Activated naive CD8-positive, alpha-beta T cell treated with anti-CD3 and anti-CD28 coated beads, Interleukin-2, amount 50 U/mL, for 24 hours (primary cell): ENCODE data around the gene PARP16.
"Not testable (repeated sequence)": the region's sequence is repeated elsewhere in the genome, so short reads cannot be mapped to it uniquely, and the experiment has no call there.

Experiments
- ATAC-seq: fragments of 150-1000 bp; cut with Tn5 transposase; one replicate; pipeline ENCODE4 v1.10.0; 2021
- DNase-seq: peaks from one replicate; pipeline ENCODE4 v3.0.0; 2021
- H3K27ac Mint-ChIP-seq: one replicate; pipeline ENCODE4 v1.8.0; 2021; ENCODE audit warnings: mild to moderate bottlenecking, mixed read lengths
- H3K27me3 Mint-ChIP-seq: one replicate; pipeline ENCODE4 v1.8.0; 2021; ENCODE audit warnings: mixed read lengths
- H3K36me3 Mint-ChIP-seq: one replicate; pipeline ENCODE4 v1.8.0; 2021; ENCODE audit warnings: low read depth, mixed read lengths
- H3K4me1 Mint-ChIP-seq: one replicate; pipeline ENCODE4 v1.8.0; 2021; ENCODE audit warnings: mixed read lengths
- H3K4me3 Mint-ChIP-seq: one replicate; pipeline ENCODE4 v1.8.0; 2021; ENCODE audit warnings: mild to moderate bottlenecking, moderate library complexity, mixed read lengths
- H3K9me3 Mint-ChIP-seq: one replicate; pipeline ENCODE4 v1.8.0; 2021; ENCODE audit warnings: mixed read lengths

The PARP16 gene

DNA sequence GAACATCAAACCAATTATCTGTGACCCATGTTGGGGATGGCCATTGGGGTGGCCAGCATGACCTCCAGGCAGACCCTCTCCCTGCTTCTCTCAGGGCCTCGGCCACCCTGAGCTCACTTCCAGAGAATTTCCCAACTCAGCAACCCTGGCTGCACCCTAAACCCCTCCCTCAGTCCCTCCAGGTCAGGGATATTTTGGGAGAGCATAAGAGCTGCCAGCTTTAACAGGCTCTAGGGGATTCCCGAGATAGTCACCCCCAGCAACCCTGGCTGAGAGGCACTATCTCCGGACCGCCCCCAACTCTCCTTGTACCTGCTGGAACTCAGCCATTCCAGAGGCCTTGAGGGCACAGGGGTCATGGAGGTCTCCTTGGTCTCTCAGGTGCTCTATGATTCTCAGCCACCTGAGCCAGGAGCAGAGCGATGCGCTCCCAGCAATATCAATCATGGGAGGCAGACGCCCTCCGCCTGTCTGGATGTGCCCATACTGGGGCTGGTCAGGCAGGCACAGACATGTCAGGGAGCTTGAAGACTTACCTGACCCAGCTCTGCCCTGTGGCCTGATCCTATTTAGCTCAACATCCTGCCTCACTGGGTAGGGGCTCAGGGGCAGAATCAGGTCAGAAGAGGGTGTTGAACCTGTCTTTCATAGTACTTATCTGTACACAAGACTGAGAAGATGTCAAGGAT is 40.5 kb downstream of the PARP16 start:
- Mint-ChIP-seq H3K4me3 (no peak overlapping the region), H3K27me3 (no peaks in the 10 kb centered on the region), H3K9me3 (no peaks in the 10 kb centered on the region), H3K4me1 (peaks cover 20% of the 10 kb centered on the region), H3K36me3 (peaks cover 3% of the 10 kb centered on the region), H3K27ac (no peak overlapping the region)
- ATAC-seq (no peak), DNase-seq (no peak)

DNA sequence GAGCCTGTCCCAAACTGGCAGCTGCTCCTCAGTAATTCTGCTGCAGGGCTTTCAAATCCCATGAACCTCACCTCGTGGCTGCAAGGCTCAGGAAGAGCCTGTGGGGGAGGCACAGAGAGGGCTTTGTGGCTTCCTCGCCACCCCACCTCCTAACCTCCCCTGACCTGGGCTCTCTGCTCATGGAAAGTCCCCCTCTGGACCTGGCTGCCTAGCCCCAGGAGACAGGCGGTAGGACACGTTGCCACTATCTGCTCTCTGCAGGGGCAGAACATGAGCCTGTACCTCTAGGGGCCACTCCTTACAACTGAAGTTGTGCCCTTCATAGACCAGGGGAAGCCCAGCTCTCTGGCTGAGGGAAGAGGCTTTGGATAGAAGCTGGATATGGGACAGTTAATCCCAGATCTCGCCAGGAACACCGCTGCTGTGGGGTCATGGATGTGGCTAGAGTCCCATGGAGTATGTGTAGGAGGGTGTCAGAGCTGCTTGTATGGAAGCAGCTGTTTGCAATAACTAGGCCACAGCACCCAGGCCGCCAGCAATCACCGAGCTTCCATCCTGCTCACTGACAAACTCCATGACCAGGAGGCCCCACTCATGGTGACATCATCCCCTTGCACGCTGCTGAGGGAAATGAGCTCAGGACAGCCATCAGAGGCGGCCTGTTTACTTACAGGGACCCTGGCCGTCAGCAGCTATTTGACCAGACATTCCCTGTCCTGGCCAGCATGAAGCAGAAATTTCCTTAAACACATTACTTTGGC is 41.4 kb downstream of the PARP16 start:
- DNase-seq (no peak), ATAC-seq (no peak)
- Mint-ChIP-seq H3K27me3 (no peaks in the 10 kb centered on the region), H3K4me3 (no peak overlapping the region), H3K4me1 (peaks cover 14% of the 10 kb centered on the region), H3K27ac (no peak overlapping the region), H3K36me3 (peaks cover 3% of the 10 kb centered on the region), H3K9me3 (no peaks in the 10 kb centered on the region)

DNA sequence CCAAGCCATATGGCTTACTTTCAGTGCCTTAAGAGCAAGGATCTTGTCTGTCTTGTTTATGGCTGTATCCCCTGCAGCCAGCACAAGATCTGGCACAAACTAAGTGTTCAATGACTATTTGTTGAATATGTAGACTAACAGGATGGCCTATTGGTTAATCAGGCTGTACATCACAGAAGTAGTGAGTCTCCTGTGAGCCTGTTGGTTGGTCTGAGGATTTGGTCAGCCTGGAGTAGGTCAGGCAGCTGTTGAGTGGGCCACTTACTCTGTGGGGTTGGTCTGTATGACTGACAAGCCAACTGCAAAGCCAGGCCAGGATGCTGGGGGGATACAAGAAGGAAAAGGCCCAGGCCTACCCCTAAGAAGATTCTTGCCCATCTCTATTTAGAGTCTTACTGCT is 42.0 kb downstream of the PARP16 start:
- ATAC-seq (no peak), DNase-seq (no peak)
- H3K9me3 Mint-ChIP-seq: no peaks in the 10 kb centered on the region
- no peak overlapping the region for H3K4me3 Mint-ChIP-seq
- H3K4me1 Mint-ChIP-seq: peaks cover 8% of the 10 kb centered on the region
- H3K27me3 Mint-ChIP-seq: no peaks in the 10 kb centered on the region
- H3K27ac Mint-ChIP-seq: no peak overlapping the region
- H3K36me3 Mint-ChIP-seq: peaks cover 3% of the 10 kb centered on the region

DNA sequence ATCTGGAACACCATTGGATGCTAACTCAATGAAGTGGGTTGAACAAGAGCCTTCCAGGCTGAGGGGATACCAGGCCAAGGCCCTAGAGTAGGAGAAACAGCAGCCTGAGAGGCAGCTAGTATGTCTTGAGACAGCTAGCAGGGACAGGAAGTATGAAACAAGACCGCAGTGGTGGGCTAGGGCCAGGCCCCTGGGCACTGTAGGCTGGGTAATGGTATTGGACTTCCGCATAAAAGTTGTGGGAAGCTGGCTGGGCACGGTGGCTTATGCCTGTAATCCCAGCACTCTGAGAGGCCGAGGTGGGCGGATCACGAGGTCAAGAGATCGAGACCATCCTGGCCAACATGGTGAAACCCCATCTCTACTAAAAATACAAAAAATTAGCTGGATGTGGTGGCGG is 50.2 kb downstream of the PARP16 start:
- H3K9me3 Mint-ChIP-seq, H3K27ac Mint-ChIP-seq: not testable (repeated sequence)

DNA sequence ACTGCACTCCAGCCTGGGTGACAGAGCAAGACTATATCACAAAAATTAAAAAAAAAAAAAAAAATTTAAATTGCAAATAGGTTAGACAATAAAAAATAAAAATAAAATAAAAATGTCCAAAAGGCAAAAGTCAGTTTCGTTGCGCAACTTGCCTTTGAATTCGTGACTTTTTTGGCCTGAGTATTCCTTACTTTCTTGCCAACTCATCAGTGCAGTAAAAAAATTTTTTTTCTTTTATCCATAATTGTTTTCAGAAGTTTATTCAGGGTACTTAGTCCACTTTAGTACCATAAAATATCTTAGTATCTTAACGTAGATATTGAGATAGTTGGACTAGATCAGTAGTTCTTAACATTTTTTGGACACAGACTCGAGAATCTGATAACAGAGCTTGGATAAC is 53.0 kb downstream of the PARP16 start:
- Mint-ChIP-seq H3K27ac (no peak overlapping the region), H3K36me3 (no peaks in the 10 kb centered on the region), H3K4me3 (no peak overlapping the region), H3K9me3 (no peaks in the 10 kb centered on the region), H3K27me3 (no peaks in the 10 kb centered on the region), H3K4me1 (peaks cover 5% of the 10 kb centered on the region)
- no peak for ATAC-seq
- no peak for DNase-seq

More for the DNA sequence above, 50.2 kb downstream of the PARP16 start:
- not testable (repeated sequence) for H3K4me3 Mint-ChIP-seq, DNase-seq, H3K36me3 Mint-ChIP-seq, H3K27me3 Mint-ChIP-seq, ATAC-seq, H3K4me1 Mint-ChIP-seq

DNA sequence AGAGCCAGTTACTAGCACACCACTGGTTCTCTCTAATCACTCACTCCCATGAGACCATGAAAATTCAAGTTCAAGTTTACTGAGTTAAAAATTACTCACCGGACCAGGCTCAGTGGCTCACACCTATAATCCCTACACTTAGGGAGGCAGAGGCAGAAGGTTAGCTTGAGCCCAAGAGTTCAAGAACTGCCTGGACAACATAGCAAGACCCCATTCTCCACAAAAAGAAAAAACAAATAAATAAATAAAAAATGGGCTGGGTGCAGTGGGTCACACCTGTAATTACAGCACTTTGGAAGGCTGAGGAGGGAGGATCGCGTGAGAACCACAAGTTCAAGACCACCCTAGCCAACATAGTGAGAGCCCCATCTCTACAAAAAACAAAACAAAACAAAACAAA is 54.2 kb downstream of the PARP16 start:
- no peak for ATAC-seq
- Mint-ChIP-seq H3K27ac (no peak overlapping the region), H3K27me3 (no peaks in the 10 kb centered on the region), H3K4me1 (peaks cover 5% of the 10 kb centered on the region), H3K4me3 (no peak overlapping the region), H3K9me3 (no peaks in the 10 kb centered on the region), H3K36me3 (no peaks in the 10 kb centered on the region)
- no peak for DNase-seq

DNA sequence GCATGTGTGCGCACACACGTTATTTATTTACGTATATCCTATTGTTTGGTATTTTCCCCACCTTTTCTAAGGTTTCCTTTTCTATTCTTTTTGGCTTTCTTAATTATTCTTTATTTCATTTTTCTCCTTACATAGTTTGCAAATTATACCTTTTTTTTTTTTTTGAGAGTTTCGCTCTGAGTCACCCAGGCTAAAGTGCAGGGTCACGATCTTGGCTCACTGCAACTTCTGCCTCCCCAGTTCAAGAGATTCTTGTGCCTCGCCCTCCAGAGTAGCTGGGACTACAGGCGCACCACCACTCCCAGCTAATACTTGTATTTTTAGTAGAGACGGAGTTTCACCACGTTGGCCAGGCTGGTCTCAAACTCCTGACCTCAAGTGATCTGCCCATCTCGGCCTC is 55.4 kb downstream of the PARP16 start:
- no peak for DNase-seq
- Mint-ChIP-seq H3K36me3 (no peaks in the 10 kb centered on the region), H3K27ac (no peak overlapping the region), H3K27me3 (no peaks in the 10 kb centered on the region), H3K4me3 (no peak overlapping the region), H3K9me3 (no peaks in the 10 kb centered on the region), H3K4me1 (no peaks in the 10 kb centered on the region)
- no peak for ATAC-seq

DNA sequence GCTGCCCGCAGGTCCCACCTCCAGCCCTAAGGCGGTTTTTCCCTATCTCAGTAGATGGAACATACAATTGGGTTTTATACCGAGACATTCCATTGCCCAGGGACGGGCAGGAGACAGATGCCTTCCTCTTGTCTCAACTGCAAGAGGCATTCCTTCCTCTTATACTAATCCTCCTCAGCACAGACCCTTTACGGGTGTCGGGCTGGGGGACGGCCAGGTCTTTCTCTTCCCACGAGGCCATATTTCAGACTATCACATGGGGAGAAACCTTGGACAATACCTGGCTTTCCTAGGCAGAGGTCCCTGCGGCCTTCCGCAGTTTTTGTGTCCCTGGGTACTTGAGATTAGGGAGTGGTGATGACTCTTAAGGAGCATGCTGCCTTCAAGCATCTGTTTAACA is 59.8 kb downstream of the PARP16 start:
- not testable (repeated sequence) for H3K27ac Mint-ChIP-seq, H3K4me1 Mint-ChIP-seq, H3K36me3 Mint-ChIP-seq, H3K4me3 Mint-ChIP-seq, H3K9me3 Mint-ChIP-seq, H3K27me3 Mint-ChIP-seq, ATAC-seq, DNase-seq

DNA sequence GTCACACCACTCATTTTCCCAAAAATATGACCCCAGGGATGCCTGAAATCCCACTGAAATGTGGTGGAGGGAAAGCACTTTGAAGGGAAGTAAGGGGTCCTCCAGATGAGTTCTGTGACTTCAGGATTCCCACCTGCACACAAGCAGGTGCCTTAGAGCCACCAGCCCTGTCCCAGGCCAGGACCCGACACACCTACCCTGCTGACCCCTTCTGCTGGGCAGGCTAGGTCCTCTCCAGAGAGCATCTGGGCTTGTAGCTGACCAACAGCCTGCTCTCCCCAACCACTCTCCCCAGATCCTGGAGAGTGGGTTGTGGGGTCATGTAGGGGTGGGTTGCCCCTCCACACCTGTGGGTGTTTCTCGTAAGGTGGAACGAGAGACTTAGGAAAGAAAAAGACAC is 60.5 kb downstream of the PARP16 start:
- DNase-seq (no peak), ATAC-seq (no peak)
- no peak overlapping the region for H3K27ac Mint-ChIP-seq
- no peaks in the 10 kb centered on the region for H3K27me3 Mint-ChIP-seq
- no peaks in the 10 kb centered on the region for H3K9me3 Mint-ChIP-seq
- no peak overlapping the region for H3K4me3 Mint-ChIP-seq
- no peaks in the 10 kb centered on the region for H3K36me3 Mint-ChIP-seq
- no peaks in the 10 kb centered on the region for H3K4me1 Mint-ChIP-seq

DNA sequence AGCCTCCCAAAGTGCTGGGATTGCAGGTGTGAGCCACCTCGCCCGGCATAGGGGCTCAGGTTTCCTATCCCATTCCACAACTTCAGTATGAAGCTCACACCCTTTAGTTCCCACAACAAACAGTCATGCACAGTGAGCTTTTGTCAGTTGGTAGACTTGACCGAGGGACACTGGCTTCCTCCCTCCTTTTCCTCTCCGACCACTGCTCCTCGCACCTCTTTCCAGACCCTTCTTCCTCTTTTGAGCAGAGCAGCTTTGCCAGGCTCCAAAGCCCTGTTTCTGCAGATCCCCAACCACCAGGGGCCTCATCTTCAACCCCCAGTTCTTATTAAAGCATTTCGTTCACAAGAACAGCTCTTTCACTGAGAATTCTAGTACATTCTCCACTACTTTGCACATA is 62.7 kb downstream of the PARP16 start:
- Mint-ChIP-seq H3K9me3 (no peaks in the 10 kb centered on the region), H3K27ac (no peak overlapping the region), H3K36me3 (no peaks in the 10 kb centered on the region), H3K4me3 (no peak overlapping the region), H3K4me1 (peaks cover 10% of the 10 kb centered on the region), H3K27me3 (no peaks in the 10 kb centered on the region)
- no peak for ATAC-seq
- DNase-seq: no peak

DNA sequence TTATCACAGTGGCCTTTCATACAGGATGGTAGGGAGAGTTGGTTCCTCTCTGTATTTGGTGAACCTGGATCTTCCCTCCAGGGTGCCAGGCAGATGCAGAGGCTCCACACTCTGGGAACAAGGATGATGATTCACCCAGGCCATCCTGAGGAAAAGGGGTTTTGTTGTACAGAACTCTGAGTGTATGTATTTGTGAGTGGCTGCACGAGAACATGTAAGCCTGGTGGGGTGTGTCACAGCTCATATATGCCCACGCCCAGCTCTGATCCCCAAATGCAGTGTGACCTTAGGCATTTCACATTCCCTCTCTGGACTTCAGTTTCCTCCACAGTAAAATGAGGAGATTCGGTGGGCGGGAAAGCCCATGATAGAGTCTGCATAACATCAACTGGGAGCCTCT is 63.8 kb downstream of the PARP16 start:
- H3K36me3 Mint-ChIP-seq: no peaks in the 10 kb centered on the region
- no peaks in the 10 kb centered on the region for H3K9me3 Mint-ChIP-seq
- H3K27ac Mint-ChIP-seq: no peak overlapping the region
- DNase-seq: no peak
- no peaks in the 10 kb centered on the region for H3K27me3 Mint-ChIP-seq
- no peak for ATAC-seq
- peaks cover 21% of the 10 kb centered on the region for H3K4me1 Mint-ChIP-seq
- H3K4me3 Mint-ChIP-seq: no peak overlapping the region

DNA sequence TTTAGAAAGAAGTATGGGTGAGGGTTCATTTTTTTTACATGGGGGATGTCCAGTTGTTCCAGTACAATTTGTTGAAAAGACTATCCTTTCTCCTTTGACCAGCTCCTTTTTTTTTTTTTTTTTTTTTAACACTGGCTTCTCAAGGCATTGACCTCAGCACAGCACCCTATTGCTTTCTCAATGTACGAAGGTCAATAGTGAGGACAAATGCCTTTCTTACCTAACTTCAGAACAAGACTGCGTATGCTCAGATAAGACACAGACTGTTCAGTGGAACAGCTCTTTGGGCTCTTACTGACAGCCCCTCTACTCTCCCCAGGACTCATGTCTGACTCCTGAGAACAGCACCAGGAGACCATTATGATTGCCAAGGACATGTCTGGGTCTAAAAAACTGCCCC is 65.0 kb downstream of the PARP16 start:
- Mint-ChIP-seq H3K27ac (no peak overlapping the region), H3K4me1 (peaks cover 30% of the 10 kb centered on the region), H3K4me3 (no peak overlapping the region), H3K36me3 (no peaks in the 10 kb centered on the region), H3K9me3 (no peaks in the 10 kb centered on the region), H3K27me3 (no peaks in the 10 kb centered on the region)
- DNase-seq: no peak
- no peak for ATAC-seq

DNA sequence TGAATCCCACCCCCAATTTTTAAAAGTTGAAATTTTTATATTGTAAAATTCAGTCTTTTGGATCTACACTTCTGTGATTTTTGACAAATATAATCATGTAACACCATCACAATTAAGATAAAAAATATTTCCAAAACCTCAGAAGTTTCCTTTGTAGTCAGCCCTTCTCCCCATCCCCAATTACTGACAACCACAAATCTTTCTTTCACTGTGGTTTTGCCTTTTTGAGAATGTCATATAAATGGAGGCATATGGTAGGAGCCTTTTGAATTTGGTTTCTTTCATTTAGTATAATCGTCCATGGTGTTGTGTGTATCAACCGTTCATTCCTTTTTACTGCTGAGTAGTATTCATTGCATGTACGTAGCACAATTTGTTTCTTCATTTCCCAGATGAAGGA is 67.5 kb downstream of the PARP16 start:
- H3K4me1 Mint-ChIP-seq: peaks cover 30% of the 10 kb centered on the region
- H3K27ac Mint-ChIP-seq: peak overlapping the region; percentile 68
- ATAC-seq (peak; percentile 39), DNase-seq (no peak)
- H3K4me3 Mint-ChIP-seq: no peak overlapping the region
- H3K36me3 Mint-ChIP-seq: no peaks in the 10 kb centered on the region
- H3K27me3 Mint-ChIP-seq: no peaks in the 10 kb centered on the region
- H3K9me3 Mint-ChIP-seq: no peaks in the 10 kb centered on the region

DNA sequence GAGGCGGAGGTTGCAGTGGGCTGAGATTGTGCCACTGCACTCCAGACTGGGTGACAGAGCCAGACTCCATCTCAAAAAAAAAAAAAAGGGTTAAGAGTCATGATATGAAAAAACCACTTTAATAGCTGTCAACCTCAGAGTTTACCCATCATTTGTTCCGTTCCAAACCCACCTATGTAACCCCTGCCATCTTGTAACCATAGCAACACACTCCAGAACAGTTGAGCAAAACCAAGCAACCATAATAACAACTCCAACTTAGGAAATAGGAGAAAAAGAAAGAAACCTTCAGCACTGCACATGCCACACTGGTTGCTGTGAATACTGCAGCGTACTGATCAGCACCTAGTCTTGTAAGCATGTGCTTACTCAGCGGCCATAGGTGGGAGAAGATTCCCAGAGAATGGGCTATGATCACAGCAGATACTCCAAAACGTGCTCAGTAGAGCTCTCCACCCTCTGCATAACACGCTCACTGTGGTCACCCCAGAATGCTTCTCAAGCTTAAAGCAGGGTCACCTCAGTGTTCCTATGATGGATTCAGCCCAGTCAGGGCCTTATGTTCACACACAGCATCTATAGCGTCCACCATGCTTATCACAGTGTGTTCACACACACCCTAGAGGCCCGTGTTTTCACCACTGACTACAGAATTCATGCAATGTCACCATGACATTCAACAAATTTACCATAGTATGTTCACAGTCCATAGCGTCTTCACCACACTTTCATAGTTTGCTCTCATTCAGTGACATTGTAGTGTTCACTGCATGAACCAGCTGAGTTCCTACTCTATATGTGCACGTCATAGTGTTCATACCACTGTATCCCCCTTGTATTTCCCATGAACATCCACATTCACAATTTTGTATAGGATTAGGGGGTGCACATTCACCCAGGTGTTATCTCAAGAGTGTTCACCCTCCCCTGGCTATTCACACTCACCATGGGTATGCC is 68.9 kb downstream of the PARP16 start:
- Mint-ChIP-seq H3K27me3 (no peaks in the 10 kb centered on the region), H3K9me3 (no peaks in the 10 kb centered on the region), H3K4me3 (peak overlapping the region; percentile 3), H3K27ac (peak overlapping the region; percentile 68), H3K4me1 (peaks cover 30% of the 10 kb centered on the region), H3K36me3 (no peaks in the 10 kb centered on the region)
- peak; percentile 71 for ATAC-seq
- no peak for DNase-seq

DNA sequence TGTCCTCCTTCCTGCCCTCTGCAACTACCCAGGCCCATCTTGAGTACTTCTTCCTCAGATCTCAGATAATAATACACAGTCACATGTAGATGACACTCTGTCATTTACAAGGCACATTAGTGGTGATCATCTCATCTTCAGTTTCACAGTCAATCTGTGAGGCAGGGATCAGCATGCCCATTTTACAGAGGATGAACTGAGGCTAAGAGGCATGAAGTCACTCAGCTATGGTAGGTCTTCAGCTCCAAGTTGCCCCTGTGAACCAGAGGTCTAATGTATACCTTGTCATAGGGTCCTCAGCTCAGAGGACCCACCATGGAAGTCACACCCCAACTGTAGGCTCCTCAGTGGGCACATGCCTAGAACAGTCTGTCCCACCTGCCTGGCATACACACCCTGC is 71.2 kb downstream of the PARP16 start:
- no peak overlapping the region for H3K27ac Mint-ChIP-seq
- DNase-seq (no peak), ATAC-seq (no peak)
- peaks cover 34% of the 10 kb centered on the region for H3K4me1 Mint-ChIP-seq
- H3K36me3 Mint-ChIP-seq: no peaks in the 10 kb centered on the region
- H3K27me3 Mint-ChIP-seq: no peaks in the 10 kb centered on the region
- no peak overlapping the region for H3K4me3 Mint-ChIP-seq
- H3K9me3 Mint-ChIP-seq: no peaks in the 10 kb centered on the region
